Stimulated activated CD8-positive, alpha-beta memory T cell treated with anti-CD3 and anti-CD28 coated beads, Interleukin-15, amount 100 ng/mL, for 24 hours (primary cell): Measurements from ENCODE around the gene ZKSCAN3.
"Not testable (repeated sequence)": the region's sequence is repeated elsewhere in the genome, so short reads cannot be mapped to it uniquely, and the experiment has no call there.

Source experiments
- DNase-seq: peaks from one replicate; pipeline ENCODE4 v3.0.0-alpha.2; 2020; ENCODE audit warnings: low read depth

The ZKSCAN3 gene

DNA sequence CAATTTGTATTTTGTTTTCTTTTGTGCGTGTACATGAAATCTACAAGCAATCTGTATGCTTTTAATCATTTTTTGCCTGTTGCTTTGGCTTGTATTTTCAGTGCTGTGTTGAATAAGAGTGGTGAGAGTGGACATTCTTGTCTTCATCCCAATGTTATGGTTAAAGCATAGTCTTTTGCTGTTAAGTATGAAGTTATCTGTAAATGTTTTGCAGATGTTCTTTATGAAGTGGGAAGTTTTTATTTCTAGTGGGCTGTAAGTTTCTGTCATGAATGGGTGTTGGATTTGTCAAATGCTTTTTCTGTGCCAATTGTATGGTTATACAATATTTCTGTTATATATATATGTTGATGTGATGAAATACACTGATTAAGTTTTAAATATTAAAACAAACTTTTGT is 24.2 kb downstream of the ZKSCAN3 start:
- DNase-seq = no peak

DNA sequence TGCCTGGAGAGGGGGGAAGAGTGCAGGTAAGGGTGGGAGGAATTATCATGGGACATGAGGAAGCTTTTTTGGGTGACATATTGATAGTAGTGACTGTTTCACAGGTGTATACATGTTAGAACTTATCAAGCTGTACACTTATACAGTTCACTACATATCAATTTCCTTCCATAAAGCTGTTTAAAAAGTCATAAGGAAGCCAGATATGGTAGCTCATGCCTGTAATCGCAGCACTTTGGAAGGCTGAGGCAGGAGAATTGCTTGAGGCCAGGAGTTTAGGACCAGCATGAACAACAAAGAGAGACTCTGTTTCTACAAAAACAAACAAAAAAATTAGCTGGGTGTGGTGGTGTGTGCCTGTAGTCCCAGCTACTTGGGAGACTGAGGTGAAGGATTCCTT is 28.1 kb downstream of the ZKSCAN3 start:
- DNase-seq = no peak

DNA sequence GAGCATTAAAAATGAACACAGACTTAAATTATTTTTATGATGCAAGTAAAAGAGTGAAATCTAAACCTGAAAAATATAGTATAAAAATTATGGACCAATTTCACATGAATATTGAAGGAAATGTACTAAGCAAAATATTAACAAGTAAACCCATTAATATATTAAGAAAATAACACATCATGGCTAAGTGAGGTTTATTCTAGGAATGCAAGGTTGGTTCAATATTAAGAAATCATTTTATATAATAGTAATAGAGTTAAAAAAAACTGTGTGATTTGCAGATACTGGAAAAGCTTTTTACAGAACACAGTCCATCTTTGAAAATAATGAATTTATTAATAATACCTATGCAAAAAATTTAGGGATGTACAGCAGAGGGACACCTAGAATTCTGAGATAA is 28.9 kb downstream of the ZKSCAN3 start:
- no peak for DNase-seq

GRCh38 chr6:28380381-28380780 is 30.6 kb downstream of the ZKSCAN3 start:
- DNase-seq = no peak

GRCh38 chr6:28383235-28384142 is 33.7 kb downstream of the ZKSCAN3 start:
- no peak for DNase-seq

DNA sequence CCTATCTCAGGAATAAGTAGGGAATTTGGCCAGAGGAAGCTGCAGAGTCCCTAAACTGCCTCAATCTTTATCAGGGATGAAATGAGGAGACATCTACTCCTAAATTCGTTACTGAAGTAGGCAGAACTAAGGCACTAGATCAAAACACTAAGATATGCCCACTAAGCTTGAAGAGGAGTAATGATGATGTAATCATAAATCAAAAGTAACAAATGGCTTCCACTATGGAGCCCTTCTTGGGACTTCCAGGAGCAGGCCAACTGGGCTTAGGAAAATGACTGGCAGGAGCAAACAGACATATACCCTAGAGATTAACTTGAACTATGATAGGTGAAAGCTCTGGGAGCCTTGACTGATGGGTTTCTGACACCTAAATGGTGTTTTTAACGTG is 34.4 kb downstream of the ZKSCAN3 start:
- DNase-seq = no peak

GRCh38 chr6:28390688-28391087 is 40.9 kb downstream of the ZKSCAN3 start:
- no peak for DNase-seq

- no peak for DNase-seq
Observed at GRCh38 chr6:28393912-28394662, 44.3 kb downstream of the ZKSCAN3 start.

GRCh38 chr6:28395918-28396317 is 46.2 kb downstream of the ZKSCAN3 start:
- DNase-seq = no peak

DNA sequence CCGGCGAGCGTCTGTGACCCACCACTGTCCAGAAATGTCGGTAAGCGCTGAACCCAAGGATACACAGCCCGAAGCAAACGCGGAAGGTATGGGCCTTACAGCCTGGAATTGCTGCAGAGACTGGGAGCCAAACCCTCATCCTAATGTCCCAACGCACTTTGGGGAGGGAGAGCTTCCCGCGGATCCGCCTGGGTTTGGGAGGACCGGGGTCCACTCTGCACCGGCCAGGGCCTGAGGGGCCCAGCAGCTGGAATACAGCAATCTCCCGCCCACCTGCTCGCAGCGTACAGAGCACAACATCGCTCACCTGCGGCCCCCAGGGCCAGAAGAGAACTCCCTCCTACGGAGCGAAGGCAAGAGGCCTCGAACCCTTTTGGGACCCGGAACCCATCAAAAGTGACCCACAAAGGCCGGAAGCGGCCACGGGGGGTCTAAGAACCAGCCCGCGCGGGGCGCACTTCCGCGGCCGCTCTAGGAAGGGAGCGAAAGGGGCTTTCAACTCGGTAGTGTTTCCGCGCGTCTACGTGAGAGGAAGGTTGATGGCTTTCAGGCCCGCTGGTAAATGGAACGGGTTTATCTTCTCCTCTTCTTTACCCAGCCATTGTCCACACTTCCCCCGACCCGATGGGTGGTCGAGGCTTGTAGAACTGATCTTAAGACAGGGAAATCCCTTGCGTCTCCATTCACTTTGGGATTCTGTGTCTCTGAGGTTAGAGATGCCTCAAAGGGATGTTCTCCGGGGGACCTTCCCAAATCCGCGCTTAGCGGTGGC is 49.8 kb downstream of the ZKSCAN3 start, which contains the start of gene ZSCAN12:
TSS of gene ZSCAN12 (minus strand) at position 398 of the 772 bp plus-strand sequence. CDS start 1,342 bp downstream, outside the sequence.
- DNase-seq = peak; percentile 58

DNA sequence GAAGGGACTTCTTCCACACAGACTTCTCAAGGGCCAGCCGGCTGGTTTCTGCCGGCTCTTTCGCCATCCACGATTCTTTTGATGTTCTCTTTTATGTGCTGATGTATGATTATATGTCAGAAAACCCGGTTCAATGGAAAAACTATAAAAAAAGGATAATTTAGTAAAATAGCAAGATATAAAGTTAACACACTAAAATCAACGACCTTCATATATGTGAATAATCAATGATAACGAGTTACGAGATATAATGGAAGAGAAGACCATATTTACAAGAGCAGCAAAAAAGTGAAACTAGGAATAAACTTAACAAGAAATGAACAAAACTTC is 50.3 kb downstream of the ZKSCAN3 start:
- DNase-seq = no peak

- DNase-seq = no peak
Observed at GRCh38 chr6:28401172-28401571, 51.4 kb downstream of the ZKSCAN3 start.

DNA sequence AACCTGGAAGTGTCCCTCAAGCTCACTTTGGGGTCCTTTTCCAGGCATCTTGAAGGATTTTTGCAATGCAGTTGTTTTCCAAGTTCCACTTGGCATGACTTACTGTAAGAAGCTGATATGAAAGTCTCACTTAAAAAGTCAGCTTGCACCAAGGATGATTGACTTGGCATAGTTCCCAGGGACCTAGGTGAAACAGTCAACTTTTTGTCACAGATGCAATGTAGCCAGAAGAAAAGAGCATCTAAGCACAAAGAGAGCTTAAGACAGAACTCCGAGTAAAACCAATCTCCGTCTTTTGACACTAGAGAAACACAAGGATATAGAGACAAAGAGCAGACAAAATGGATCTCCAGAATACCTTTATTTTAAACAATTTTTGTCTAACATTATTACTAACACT is 52.5 kb downstream of the ZKSCAN3 start:
- no peak for DNase-seq

GRCh38 chr6:28403923-28404322 is 54.2 kb downstream of the ZKSCAN3 start:
- DNase-seq = not testable (repeated sequence)

- no peak for DNase-seq
Observed at GRCh38 chr6:28407401-28407800, 57.7 kb downstream of the ZKSCAN3 start.

GRCh38 chr6:28408076-28408802 is 58.5 kb downstream of the ZKSCAN3 start:
- no peak for DNase-seq

DNA sequence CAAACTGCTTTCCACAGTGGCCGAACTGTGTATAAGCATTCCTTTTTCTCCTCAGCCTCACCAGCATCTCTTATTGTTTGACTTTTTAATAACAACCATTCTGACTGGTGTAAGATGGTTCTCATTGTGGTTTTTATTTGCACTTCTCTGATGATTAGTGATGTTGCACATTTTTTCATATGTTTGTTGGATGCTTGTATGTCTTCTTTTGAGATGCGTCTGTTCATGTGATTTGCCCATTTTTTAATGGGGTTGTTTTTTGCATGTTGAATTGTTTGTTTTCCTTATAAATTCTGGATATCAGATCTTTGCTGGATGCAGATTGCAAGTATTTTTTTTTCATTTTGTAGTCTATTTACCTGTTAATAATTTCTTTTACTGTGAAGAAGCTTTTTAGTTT is 61.0 kb downstream of the ZKSCAN3 start:
- no peak for DNase-seq

DNA sequence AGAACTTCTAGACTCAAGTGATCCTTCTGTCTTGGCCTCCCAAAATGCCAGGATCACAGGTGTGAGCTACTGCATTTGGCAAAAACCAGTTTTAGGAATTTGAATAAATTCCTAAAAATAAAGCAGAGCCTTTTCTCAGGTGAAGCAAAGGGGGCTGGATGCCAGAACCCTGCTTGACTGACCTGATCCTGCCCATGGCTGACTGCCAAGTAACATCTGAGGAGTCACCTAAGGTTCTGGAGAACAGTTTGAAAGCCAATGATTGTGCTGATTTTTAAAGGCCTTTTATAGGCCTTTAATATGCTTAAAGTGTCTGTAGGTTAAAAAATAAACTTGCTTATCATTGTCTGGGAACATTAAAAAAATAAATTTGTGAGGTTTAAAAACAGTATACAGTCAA is 63.9 kb downstream of the ZKSCAN3 start:
- no peak for DNase-seq
